H4 (cell line): ENCODE measurements around the gene CPNE6. TPM values are rescaled to one million over a fixed set of nuclear protein-coding genes. Genes with fewer than 3 reads are reported as not detected.

Experiments used
- DNase-seq: peaks from one replicate; pipeline ENCODE4 v3.0.0-alpha.2; 2015; ENCODE audit warnings: low spot score
- total RNA-seq: library from RNA; depleted of rRNA; stranded (reverse); fragments of >200 nt; shearing (Covaris generic); gene quantifications from 2 replicates; pipeline ENCODE4 v1.2.3, GENCODE V29; 2014

The CPNE6 gene
- total RNA-seq, 1 experiment from 2014 or later, result not detected

DNA sequence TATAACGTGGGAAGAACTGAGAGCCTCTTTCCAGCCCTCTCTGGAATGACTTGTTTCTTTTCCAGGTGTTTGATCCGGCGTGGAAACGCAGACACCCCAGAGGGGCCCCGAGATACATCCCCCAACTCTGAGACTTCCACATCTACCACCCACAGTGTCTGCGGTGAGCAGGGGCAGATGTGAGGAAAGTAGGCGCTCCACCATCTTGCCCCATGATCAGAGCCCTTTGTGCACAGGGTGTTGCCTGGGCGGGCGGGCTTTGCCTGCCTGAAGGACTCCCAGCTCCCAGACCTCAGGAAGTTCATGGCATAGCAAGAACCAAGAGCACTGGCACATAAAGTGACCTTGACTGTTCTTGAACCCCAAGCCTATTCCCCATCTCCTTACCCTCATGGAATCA, 16.7 kb upstream of the CPNE6 start:
- no peak for DNase-seq

DNA sequence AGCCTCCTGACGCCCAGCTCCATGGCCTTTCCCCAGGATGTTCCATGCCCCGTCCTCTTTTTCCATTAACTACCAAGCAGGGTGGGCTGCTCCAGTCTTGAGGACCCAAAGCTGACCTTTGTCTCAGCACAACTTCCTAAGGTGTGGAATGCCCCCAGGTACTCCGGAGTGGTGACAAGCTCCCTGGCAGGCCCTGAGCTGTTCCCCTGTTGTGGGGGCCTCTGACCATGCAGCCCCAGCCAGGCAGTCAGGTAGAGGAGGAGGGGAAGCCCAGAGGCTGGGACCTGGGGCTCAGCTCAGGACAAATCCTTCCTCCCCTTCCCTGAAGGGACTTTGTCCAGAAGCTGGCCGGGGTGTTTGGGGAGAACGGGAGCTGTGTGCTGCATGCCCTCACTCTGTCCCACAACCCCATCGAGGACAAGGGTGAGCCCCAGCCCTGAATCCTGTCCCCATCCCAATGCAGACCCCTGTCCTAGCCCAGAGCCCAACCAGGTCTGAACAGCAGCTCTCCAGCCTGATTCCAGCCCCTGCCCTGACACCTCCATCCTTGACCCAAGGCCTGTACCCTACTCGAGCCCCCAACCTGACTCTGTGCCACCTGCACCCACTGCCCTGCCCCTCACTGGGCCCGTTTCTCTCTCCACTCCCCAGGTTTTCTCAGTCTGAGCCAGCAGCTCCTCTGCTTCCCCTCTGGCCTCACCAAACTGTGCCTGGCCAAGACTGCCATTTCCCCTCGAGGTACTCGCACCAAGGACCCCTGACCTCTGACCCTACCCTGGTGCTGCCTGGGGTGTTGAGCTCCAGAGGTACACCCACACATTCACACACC, 15.2 kb upstream of the CPNE6 start:
- DNase-seq, result no peak

DNA sequence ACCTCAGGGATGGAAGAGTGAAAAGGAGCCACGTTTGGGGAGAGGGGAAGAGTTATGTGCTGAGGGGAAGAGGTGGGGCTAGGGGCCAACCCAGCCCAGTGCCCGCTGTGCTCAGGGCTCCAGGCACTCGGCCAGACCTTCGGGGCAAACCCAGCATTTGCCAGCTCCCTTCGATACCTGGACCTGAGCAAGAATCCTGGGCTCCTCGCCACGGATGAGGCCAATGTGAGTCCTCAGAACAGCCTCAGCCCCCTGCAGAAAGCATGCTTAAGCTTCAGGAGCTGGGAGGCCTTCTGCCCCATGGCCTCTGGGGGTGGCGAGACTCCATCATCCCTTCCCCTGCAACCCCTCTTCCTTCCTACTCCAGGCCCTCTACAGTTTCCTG, 14.6 kb upstream of the CPNE6 start:
- DNase-seq, result no peak

DNA sequence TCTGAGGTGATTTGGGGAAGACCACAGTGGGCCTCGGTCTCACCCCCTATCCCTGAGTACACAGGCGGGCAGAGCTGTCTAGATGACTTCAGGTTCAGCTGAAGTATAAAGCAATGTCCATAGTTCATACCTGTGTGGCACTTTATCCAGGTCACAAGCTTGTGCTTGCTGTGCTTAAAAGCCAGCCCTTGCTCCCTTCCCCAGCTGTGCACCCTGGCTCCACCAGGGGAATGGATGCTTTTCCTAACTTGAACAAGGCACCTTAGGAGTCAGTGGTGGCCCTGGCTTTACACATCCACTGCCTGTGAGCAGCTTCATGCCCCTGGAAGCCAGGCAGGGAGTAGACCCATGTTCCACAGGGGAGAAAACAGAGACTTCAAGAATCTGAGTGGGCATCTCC, 14.1 kb upstream of the CPNE6 start:
- DNase-seq, result no peak

DNA sequence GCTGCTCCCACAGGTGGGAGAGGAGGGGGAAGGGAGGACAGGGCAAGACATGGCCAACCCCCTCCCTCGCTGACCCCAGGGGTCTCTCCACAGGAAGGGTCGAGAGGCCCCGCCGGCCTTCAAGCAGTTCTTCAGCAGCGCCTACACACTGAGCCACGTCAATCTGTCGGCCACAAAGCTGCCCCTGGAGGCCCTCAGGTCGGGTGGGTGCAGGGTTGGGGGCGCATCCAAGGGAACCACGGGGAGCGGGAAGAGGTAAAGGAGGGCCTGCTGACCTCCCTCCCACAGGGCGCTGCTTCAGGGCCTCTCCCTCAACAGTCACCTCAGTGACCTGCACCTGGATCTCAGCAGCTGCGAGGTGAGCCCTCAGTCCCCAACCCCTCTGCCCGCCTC, 13.5 kb upstream of the CPNE6 start:
- no peak for DNase-seq

DNA sequence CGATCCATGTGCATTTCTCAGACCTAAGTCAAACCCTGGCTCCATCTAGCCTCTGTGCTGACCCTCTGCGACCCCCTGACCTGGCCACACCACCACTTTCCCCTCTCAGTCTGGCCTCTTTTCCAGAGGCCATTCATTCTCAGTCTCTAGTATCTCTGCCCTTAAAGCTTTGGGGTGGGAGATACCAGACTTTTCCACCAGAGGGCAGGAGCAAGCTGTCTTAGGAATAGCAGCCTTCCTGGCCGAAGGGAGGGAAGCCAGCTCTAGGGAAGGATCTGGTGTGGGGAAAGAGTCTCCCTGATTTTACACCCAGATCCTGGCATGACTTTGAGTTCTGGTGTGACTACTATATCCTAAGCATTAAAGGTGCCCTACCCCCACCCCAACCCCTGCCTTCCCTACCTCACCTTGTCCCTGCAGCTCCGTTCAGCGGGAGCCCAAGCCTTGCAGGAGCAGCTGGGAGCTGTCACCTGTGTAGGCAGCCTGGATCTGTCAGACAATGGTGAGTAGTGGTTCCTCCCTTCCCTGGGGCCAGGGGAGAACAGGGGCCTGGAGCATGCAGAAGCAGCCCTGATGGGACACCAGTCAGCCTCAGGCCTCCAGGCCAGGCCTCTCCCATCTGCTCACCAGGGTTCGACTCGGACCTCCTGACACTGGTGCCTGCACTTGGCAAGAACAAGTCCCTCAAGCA, 13.0 kb upstream of the CPNE6 start:
- DNase-seq, result peak; percentile 65

DNA sequence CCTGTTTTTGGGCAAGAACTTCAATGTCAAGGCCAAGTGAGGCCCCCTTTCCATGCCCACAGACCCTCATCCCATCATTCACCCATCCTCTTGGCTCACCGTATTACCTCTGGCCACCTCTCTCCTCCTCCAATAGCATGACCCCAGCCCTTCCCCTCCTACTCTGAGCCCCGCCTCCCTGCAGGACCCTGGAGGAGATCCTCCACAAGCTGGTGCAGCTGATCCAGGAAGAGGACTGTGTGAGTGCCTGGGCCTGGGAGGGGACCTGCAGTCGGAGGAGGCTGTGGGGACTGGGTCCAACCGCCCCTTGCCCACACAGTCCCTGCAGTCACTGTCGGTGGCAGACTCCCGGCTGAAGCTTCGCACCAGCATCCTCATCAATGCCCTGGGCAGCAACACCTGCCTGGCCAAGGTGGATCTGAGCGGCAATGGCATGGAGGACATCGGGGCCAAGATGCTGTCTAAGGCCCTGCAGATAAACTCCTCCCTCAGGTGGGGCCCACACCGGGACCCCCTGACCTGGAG, 12.3 kb upstream of the CPNE6 start:
- no peak for DNase-seq

DNA sequence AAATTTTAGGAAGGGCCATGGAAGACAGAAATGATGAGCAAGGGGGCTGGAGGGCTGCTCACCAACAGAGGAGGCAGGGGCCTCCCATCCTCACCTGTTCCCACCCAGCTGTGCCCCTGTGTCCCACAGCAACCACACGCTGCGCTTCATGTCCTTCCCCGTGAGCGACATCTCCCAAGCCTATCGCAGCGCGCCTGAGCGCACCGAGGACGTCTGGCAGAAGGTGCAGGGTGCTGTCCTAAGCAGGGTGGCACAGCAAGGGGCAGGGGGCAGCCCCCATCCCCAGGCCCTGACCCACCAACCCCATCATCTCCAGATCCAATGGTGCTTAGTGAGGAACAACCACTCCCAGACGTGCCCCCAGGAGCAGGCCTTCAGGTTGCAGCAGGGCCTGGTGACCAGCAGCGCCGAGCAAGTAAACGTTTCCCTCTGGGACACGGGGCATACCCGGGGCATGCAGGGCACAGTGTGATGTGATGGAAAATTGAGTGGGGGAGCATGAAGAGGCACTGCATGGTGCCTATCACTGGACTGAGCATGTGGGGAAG, 11.4 kb upstream of the CPNE6 start:
- DNase-seq, result no peak

DNA sequence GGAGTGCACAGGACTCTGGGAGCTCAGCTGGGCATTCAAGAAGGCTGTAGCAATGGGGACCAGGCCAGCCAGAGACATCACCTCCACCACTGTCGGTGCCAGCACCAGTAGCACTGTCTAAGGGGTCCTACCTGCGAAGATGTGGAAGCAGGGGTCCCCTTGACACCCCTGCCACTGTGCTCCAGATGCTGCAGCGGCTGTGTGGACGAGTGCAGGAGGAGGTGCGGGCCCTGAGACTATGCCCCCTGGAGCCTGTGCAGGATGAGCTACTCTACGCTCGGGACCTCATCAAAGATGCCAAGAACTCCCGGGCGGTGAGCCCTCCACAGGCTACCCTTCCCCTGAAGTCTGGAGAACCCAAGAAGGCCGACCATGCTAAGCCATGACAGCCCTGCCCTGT, 10.9 kb upstream of the CPNE6 start:
- DNase-seq, result no peak

DNA sequence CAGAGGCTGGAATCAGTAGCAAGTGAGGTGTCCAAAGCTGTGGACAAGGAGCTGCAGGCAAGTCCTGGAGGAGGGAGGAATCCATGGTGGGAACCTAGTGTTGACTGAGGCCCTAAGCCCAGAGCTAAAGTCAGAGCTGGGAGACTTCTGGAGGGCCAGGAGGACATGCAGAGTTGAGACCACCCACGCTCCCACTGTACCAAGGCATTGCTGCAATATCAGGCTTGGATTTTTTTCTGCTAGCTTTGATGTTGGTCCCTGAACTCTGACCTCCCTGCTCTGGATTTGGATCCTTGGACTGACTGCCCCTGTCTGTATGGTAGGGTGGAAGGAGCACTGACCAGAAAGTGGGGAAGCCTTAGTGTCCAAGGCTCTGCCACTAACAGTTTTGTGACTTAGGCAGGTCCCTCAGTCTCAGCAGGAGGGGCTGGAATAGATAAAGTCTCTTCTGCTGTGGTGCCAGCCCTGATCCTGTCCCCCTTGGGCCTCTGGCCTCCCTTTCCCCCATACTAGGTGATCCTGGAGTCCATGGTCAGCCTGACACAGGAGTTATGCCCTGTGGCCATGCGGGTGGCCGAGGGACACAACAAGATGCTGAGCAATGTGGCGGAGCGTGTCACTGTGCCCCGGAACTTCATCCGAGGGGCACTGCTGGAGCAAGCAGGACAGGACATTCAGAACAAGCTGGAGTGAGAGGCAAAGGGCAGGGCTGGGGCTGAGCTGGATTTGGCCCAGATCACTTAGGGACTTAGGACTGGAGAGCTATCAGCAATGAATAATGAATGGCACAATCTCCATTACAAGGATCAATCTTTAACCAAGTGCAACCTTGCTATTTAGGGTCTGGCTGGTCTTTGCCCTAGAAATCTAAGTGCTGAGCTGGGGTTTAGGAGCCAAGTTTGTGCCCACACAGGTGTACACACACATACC, 10.1 kb upstream of the CPNE6 start:
- no peak for DNase-seq

DNA sequence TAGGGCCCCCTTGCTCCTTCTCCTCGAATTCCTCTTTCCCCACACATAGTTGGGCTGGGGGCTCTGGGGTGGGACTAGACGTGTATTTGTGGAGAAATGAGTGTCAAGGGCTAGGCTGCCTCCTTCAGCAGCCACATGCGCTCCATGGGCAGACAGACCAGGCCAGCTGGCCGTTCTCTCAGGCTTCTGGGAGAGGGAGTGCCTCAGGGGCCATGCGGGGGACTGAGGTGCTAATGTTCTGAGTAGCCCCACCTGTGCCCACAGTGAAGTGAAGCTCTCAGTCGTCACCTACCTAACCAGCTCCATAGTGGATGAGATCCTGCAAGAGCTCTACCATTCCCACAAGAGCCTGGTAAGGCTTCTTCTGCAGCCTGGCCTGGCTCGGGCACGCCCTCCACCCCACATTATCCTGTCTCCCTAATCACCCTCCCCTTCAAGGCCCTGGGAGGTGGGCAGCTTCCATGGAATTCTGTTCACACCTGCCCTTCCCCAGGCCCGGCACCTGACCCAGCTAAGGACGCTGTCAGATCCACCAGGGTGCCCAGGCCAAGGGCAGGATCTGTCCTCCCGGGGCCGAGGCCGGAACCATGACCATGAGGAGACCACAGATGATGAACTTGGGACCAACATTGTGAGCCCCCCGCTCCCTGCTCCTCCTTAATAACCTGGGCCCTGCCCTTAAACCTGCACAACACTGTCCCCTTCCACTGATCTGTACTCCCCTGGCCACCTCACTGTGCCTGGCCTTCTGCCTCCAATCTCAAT, 9.0 kb upstream of the CPNE6 start:
- no peak for DNase-seq

DNA sequence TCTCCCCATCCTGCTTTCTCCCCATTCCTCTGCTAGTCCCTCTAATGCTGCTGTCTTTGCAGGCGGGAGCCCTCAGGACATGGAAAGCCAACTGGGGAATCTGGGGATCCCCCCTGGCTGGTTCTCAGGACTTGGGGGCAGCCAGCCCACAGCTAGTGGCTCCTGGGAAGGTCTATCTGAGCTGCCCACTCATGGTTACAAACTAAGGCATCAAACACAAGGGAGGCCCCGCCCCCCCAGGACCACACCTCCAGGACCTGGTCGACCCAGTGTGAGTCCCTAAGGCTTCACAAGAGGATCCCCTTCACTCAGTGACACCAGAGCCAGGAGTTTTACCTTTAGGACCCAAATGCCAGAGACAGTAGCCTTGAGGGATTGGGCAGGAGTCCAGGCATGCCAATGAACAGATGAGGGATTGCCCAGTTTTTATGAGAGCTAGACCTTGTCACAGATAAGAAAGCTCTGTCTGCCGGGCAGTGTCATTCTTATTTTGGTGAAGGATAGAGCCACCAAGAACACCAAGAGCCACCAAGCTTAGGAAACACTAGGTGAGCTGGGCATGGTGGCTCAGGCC, 8.0 kb upstream of the CPNE6 start:
- DNase-seq, result no peak

DNA sequence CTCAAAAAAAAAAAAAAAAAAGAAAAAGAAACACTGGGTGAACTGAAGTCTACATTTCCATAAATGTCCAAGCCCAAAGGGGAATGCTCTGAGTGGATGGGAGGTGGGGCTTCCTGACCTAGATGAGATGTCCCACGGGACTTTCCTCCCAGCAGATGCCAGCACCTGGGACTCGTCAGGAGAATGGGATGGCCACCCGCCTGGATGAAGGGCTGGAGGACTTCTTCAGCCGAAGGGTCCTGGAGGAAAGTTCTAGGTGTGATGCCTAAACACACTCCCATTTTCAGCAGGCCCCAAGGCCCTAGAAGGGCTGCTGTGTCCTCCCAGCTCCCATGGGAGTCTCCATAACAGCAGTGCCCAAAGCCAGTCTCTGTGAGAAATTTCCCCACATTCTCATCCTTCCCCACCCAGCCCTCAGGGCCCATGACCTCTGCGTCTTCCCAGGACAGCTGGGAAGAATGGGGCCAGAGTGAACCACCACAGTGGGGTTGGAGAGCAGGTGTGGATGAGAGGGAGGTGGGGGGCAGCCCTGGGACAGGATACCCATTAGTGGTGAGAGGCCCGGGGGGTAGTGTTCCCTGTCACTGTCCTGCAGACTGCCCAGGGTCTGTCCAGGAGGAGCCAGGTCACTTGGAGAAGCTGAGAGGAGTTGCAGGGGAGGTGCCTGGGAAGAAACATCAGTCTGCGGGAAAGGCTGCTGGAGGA, 7.1 kb upstream of the CPNE6 start:
- no peak for DNase-seq

DNA sequence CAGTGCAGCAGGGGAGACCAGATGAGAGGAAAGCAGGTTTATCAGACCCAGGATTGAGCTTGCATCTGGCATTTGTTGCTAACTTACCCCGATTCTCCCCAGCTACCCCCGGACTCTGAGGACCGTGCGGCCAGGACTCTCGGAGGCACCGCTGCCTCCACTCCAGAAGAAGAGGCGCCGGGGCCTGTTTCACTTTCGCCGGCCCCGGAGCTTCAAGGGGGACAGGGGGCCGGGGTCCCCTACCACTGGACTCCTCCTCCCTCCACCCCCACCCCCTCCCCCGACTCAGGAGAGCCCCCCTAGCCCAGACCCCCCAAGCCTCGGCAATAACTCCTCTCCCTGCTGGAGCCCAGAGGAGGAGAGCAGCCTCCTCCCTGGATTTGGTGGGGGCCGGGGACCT, 6.5 kb upstream of the CPNE6 start:
- DNase-seq, result no peak

DNA sequence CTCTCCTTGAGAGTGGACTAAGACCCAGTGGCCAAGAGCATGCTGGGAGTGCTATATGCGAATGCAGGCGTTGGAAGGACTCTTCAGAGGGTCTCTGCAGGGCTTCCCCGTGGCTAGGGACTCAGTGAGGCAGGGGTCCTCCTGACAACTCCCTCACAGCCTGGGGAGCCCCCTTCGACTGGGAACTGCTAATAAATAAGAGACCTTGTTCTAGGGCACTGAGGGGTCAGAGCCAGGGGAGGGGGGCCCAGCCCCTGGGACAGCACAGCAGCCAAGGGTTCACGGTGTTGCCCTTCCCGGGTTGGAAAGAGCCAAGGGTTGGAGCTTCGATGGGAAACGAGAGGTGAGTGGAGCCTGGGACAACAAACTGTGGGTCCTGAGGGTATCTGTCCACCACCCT, 6.0 kb upstream of the CPNE6 start:
- no peak for DNase-seq

DNA sequence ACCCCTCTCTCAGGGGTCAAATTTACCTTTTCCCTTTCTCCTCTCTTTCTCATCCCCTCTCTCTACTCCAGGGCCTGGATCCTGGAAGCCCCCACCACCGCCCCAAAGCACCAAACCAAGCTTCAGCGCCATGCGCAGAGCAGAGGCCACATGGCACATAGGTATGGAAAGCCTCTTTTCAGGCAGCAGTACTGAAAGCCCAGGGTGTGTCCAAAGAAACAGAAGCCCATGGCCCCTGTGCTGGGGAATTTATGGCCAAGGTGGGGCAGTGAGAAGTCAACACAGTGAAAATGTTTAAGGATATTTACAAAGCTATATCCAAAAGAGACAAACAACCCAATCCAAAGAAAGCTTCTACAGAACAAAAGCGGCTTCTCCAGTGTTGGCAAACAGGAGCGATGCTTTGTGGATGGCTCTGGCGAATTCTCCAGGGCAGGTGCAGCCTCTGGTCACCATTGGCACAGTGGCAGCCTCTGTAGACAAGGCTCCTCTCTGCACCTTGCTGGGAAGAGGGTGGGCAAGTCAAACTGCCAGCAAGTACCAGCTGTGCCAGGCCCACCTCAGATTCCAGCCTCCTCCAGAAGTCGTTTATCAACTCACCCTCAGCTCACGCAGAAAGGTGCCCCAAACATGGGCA, 4.7 kb upstream of the CPNE6 start:
- DNase-seq, result no peak

DNA sequence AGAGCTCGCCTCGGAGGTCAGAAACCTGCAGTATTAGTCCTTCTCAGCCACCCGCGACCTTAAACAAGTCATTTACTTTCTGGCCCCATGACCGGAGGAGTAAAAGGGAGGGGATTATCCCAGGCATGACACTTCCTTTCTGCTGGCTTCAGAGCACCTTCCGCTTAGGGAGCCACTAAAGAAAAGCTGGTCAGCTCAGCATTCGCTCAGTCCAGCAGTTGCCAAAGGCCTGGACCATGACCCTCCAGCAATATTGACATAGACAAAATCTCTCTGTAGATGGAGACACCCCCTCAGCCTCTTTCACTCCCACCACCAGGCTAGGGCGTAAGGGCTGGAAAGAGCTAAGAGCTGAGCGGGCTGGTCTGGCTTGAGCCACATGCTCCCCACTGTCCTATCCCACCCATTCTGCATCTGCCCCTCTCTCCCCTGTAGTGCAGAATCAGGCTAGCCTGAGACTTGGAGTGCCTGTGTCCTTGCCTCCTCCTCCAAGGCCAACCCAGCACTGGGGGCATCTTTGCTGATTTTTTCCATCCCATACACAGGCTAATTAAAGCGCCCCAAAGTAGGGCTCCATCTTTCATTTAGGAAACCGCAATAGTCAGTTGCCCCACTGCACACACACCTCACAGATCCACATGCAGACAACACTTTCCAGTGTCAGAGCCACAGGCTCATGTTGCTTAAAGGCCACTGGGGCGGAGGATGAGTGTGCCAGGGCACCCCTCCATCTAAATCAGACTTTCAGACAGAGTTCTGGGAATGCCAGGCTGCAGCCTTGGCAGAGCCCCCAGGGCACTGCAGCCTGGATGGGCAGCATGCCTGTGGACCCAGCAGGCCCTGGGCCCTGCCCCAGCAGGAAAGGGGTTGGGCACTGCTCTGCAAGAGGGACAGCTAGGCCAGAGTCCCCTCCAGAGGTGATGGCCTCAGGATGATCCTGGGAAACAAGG, 4.0 kb upstream of the CPNE6 start:
- no peak for DNase-seq

DNA sequence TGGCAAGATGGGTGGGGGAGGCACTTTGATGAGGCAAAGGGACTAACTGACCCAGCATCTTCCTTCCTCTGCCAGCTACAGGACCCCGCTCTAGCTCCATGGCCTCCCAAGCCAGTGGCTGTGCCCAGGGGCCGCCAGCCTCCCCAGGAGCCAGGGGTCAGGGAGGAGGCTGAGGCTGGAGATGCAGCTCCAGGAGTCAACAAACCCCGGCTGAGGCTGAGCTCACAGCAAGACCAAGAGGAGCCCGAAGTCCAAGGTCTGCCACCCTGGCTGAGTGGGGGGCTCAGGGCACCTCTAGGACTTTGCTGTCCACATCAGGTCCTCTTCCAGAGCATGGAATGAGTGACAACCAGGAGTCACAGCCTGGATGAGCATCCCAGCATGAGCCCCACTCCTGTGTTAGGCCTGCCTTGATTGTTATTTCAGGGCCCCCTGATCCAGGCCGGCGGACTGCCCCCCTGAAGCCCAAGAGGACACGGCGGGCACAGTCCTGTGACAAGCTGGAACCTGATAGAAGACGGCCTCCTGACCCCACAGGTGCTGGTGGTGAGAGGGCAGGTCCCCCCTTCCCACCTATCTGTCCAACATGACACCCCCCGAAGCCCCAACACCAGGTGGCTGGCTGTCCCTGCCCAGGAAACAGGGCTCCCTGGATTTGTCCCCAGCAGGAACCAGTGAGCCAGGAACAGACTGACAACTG, 2.5 kb upstream of the CPNE6 start:
- no peak for DNase-seq
